K562 (cell line): Measurements from ENCODE around the gene GYG2.

Experiments used
- ETV6 ChIP-seq, 3 experiments: fragments of 150-350 bp in 1 of 3; sonication (generic) in 1 of 3; formaldehyde crosslinking in 1 of 3; IDR thresholded peaks; 2 replicates each; pipeline versions ENCODE4 v1.6.1 to v1.8.0; 2014 to 2022; ENCODE audit warnings: borderline replicate concordance in 2 of 3, low read depth in 2 of 3, antibody characterized with exemption in 1 of 3, low read length in 1 of 3, mild to moderate bottlenecking in 1 of 3, missing genetic modification reagents in 1 of 3
- HDAC6 ChIP-seq: IDR thresholded peaks from 2 replicates; pipeline ENCODE4 v1.6.1; 2012; ENCODE audit warnings: low read depth, mild to moderate bottlenecking, control low read depth, inconsistent platforms, low read length, moderate library complexity
- POLR3A ChIP-seq: IDR thresholded peaks from 2 replicates; pipeline ENCODE4 v1.6.1; 2011; ENCODE audit warnings: borderline replicate concordance, mild to moderate bottlenecking, moderate library complexity; ENCODE audit not compliant: insufficient read length, insufficient read depth; ENCODE audit errors: extremely low read depth
- SMAD2 ChIP-seq: fragments of 150-350 bp; IDR thresholded peaks from 2 replicates; pipeline ENCODE4 v1.6.1; 2014; ENCODE audit warnings: low read depth, mild to moderate bottlenecking, low read length

GRCh38 chrX:2831471-2832228 lies 2.9 kb downstream of the GYG2 start:
- TF ChIP-seq SMAD2 (no peak), HDAC6 (no peak), ETV6 (IDR thresholded peaks at IDR 0.05; ENCODE audit: borderline replicate concordance in 1 of 2, low read depth in 2 of 2, low read length in 1 of 2) (no peak), ETV6 (CRISPR knock-in tag; IDR thresholded peaks at IDR 0.05; ENCODE audit: borderline replicate concordance) (no peak), POLR3A (no peak)
